Liver (tissue), 3 donors: ENCODE measurements around the gene MRPL40.

Experiments used
- ATF3 ChIP-seq: IDR thresholded peaks from 2 replicates; pipeline ENCODE4 v1.6.1; 2016; ENCODE audit warnings: antibody characterized with exemption
- CTCF ChIP-seq: fragments of 150-350 bp; IDR thresholded peaks from 2 replicates; pipeline ENCODE4 v1.5.1; 2017; ENCODE audit warnings: improper control_type of control experiment, low read depth, low read length; ENCODE audit not compliant: missing input control
- GABPA ChIP-seq, 2 donors: IDR thresholded peaks in 1 of 2; conservative IDR thresholded peaks in 1 of 2; 2 replicates each; pipeline ENCODE4 v1.6.1; 2016; ENCODE audit warnings: antibody characterized with exemption in 2 of 2, mild to moderate bottlenecking in 1 of 2, moderate library complexity in 1 of 2
- HNF4A ChIP-seq, 2 donors: conservative IDR thresholded peaks; 2 replicates each; pipeline ENCODE4 v1.6.1; 2016; ENCODE audit warnings: antibody characterized with exemption in 2 of 2, mild to moderate bottlenecking in 2 of 2
- NR2F2 ChIP-seq: IDR thresholded peaks from 2 replicates; pipeline ENCODE4 v1.6.1; 2016; ENCODE audit warnings: antibody characterized with exemption
- RAD21 ChIP-seq, 2 donors: IDR thresholded peaks; 2 replicates each; pipeline ENCODE4 v1.6.1; 2016; ENCODE audit warnings: antibody characterized with exemption in 2 of 2, mild to moderate bottlenecking in 2 of 2
- RXRA ChIP-seq, 2 donors: IDR thresholded peaks; 2 replicates each; pipeline ENCODE4 v1.6.1; 2017 to 2018; ENCODE audit warnings: antibody characterized with exemption in 2 of 2, mild to moderate bottlenecking in 1 of 2
- SP1 ChIP-seq: IDR thresholded peaks from 2 replicates; pipeline ENCODE4 v1.6.1; 2018; ENCODE audit warnings: antibody characterized with exemption, mild to moderate bottlenecking
- TAF1 ChIP-seq: conservative IDR thresholded peaks from 2 replicates; pipeline ENCODE4 v1.6.1; 2016; ENCODE audit warnings: antibody characterized with exemption, mild to moderate bottlenecking
- YY1 ChIP-seq: IDR thresholded peaks from 2 replicates; pipeline ENCODE4 v1.6.1; 2016; ENCODE audit warnings: antibody characterized with exemption, mild to moderate bottlenecking
- TF ChIP-seq, protein P1 (sequence below): IDR thresholded peaks from 2 replicates; pipeline ENCODE4 v1.6.1; 2016; ENCODE audit warnings: antibody characterized with exemption
- donor health status: healthy.
- donor health status: healthy.

DNA sequence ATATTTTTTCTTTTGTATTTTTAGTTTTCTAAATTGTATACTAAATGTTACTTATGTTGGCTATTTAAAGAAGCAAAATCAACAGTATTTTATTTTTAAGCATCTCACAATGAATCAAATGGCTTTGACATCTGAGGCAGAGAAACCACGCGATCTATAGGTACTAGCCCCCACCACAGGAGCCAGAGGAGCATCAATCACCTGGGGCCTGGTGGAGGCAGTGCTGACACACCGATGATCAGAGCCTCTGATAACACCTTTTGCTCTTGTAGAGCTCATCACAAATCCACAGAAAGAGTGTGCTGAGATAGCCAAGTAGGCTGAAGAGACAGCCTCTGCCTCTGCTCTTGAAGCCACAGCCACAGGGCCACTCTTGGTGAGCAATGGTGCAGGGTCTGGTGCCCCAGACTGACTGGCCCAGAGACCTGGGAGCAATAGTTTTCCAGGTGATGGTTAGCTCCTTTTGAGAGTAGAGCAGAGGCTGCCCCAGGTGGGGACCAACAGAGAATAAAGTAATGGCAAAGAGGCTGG, 26.0 kb upstream of the MRPL40 start:
- TF ChIP-seq CTCF (no peak), ATF3 (no peak), SP1 (no peak), GABPA (IDR thresholded peaks at IDR 0.05 in 1 of 2, conservative IDR thresholded peaks at IDR 0.05 in 1 of 2) (no peak), RAD21 (IDR thresholded peaks at IDR 0.05) (no peak), HNF4A (conservative IDR thresholded peaks at IDR 0.05) (no peak), YY1 (no peak), TAF1 (no peak), RXRA (IDR thresholded peaks at IDR 0.05) (no peak), NR2F2 (no peak)
- TF ChIP-seq, protein P1, sequence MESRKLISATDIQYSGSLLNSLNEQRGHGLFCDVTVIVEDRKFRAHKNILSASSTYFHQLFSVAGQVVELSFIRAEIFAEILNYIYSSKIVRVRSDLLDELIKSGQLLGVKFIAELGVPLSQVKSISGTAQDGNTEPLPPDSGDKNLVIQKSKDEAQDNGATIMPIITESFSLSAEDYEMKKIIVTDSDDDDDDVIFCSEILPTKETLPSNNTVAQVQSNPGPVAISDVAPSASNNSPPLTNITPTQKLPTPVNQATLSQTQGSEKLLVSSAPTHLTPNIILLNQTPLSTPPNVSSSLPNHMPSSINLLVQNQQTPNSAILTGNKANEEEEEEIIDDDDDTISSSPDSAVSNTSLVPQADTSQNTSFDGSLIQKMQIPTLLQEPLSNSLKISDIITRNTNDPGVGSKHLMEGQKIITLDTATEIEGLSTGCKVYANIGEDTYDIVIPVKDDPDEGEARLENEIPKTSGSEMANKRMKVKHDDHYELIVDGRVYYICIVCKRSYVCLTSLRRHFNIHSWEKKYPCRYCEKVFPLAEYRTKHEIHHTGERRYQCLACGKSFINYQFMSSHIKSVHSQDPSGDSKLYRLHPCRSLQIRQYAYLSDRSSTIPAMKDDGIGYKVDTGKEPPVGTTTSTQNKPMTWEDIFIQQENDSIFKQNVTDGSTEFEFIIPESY = no peak
